SK-N-SH (cell line): ENCODE data around the gene TNNT3. TPM values are rescaled to one million over a fixed set of nuclear protein-coding genes. Genes with fewer than 3 reads are reported as not detected.

ENCODE experiments used
- CTCF ChIA-PET: fragments of 300-600, 350-600 bp; formaldehyde crosslinking; extraction: SDS; loops from one replicate; lab custom pipeline; 2021; lab: Yijun Ruan, JAX
- POLR2A ChIA-PET: fragments of 350-600 bp; sonication (Branson Sonifier 250); formaldehyde crosslinking; extraction: SDS; loops from one replicate; lab custom pipeline; 2020; ENCODE audit warnings: antibody characterized with exemption, inconsistent platforms; lab: Yijun Ruan, JAX
- DNase-seq: peaks from one replicate; pipeline ENCODE4 v3.0.0; 2012
- H2AFZ ChIP-seq: fragments of 200-600 bp; sonication (generic); 2 replicates; pipeline ENCODE4 v1.8.1; 2016; ENCODE audit warnings: antibody characterized with exemption, mild to moderate bottlenecking, low read depth
- H3F3A ChIP-seq: fragments of 200-600 bp; sonication (generic); replicated peaks from 2 replicates; pipeline ENCODE3; 2016; ENCODE audit warnings: antibody characterized with exemption, mild to moderate bottlenecking; ENCODE audit not compliant: insufficient read depth
- H3K27ac ChIP-seq, 2 experiments: fragments of 200-500 bp in 1 of 2; fragments of 200-600 bp in 1 of 2; sonication (Bioruptor generic) in 1 of 2; sonication (generic), shearing (Covaris generic) in 1 of 2; 2 replicates each; pipeline versions ENCODE4 v1.5.1 to v1.6.1; 2014 to 2016; ENCODE audit warnings: low read depth in 2 of 2, inconsistent platforms in 1 of 2, low read length in 1 of 2, mild to moderate bottlenecking in 1 of 2, mixed read lengths in 1 of 2
- H3K27me3 ChIP-seq: fragments of 200-600 bp; sonication (generic), shearing (Covaris generic); 2 replicates; pipeline ENCODE4 v1.6.1; 2016; ENCODE audit warnings: mixed run types; ENCODE audit not compliant: insufficient read depth
- H3K36me3 ChIP-seq, 2 experiments: fragments of 200-500 bp in 1 of 2; fragments of 200-600 bp in 1 of 2; sonication (Bioruptor generic) in 1 of 2; sonication (generic) in 1 of 2; replicated peaks in 1 of 2; 2 replicates each; pipeline versions ENCODE3 to v1.5.1; 2014 to 2016; ENCODE audit warnings: low read length in 1 of 2, mild to moderate bottlenecking in 1 of 2; ENCODE audit not compliant: insufficient read depth in 2 of 2, control insufficient read depth in 1 of 2
- H3K4me1 ChIP-seq, 2 experiments: fragments of 200-500 bp in 1 of 2; fragments of 200-600 bp in 1 of 2; sonication (Bioruptor generic) in 1 of 2; sonication (generic), shearing (Covaris generic) in 1 of 2; 2 replicates each; pipeline versions ENCODE4 v1.5.1 to v1.6.1; 2014 to 2016; ENCODE audit warnings: low read depth in 1 of 2, low read length in 1 of 2, mixed run types in 1 of 2; ENCODE audit not compliant: insufficient read depth in 2 of 2, control insufficient read depth in 1 of 2
- H3K4me2 ChIP-seq: fragments of 200-600 bp; sonication (generic), shearing (Covaris generic); 2 replicates; pipeline ENCODE4 v1.6.1; 2017; ENCODE audit warnings: mixed run types
- H3K4me3 ChIP-seq, 2 experiments: fragments of 200-500 bp in 1 of 2; fragments of 200-600 bp in 1 of 2; sonication (Bioruptor generic) in 1 of 2; sonication (generic), shearing (Covaris generic) in 1 of 2; 2 replicates each; pipeline versions ENCODE4 v1.5.1 to v1.8.1; 2014 to 2016; ENCODE audit warnings: low read depth in 2 of 2, inconsistent platforms in 1 of 2, low read length in 1 of 2, mild to moderate bottlenecking in 1 of 2, mixed read lengths in 1 of 2, moderate library complexity in 1 of 2
- H3K79me2 ChIP-seq: fragments of 200-600 bp; sonication (generic); 2 replicates; pipeline ENCODE4 v1.8.1; 2017; ENCODE audit warnings: mild to moderate bottlenecking; ENCODE audit not compliant: insufficient read depth
- H3K9ac ChIP-seq: fragments of 200-600 bp; sonication (generic); 2 replicates; pipeline ENCODE4 v1.6.1; 2017; ENCODE audit warnings: mixed run types
- H3K9me2 ChIP-seq: fragments of 200-600 bp; sonication (generic); 2 replicates; pipeline ENCODE4 v1.6.1; 2017; ENCODE audit warnings: mixed run types
- H3K9me3 ChIP-seq: fragments of 200-600 bp; sonication (generic); 2 replicates; pipeline ENCODE4 v1.6.1; 2017; ENCODE audit warnings: mixed run types, mild to moderate bottlenecking, moderate library complexity
- H4K20me1 ChIP-seq: fragments of 200-600 bp; sonication (generic); 2 replicates; pipeline ENCODE4 v1.6.1; 2017; ENCODE audit warnings: mild to moderate bottlenecking, mixed run types; ENCODE audit not compliant: insufficient read depth
- ELF1 ChIP-seq: IDR thresholded peaks from 2 replicates; pipeline ENCODE4 v1.4.0; 2012
- EP300 ChIP-seq, 2 experiments: IDR thresholded peaks; 2 replicates each; pipeline versions ENCODE4 v1.4.0 to v1.6.1; 2012; ENCODE audit warnings: borderline replicate concordance in 1 of 2, low read depth in 1 of 2, low read length in 1 of 2
- EZH2phosphoT487 ChIP-seq: fragments of 200-600 bp; sonication (generic); IDR thresholded peaks from 2 replicates; pipeline ENCODE4 v1.6.1; 2017; ENCODE audit warnings: low read depth, mixed run types, mild to moderate bottlenecking, antibody characterized with exemption, moderate library complexity, borderline replicate concordance
- FOSL2 ChIP-seq: IDR thresholded peaks from 2 replicates; pipeline ENCODE4 v1.4.0; 2012; ENCODE audit warnings: low read depth, mild to moderate bottlenecking, moderate library complexity, borderline replicate concordance
- FOXJ3 ChIP-seq: sonication (generic); formaldehyde crosslinking; IDR thresholded peaks from 2 replicates; pipeline ENCODE4 v1.5.1; 2020; ENCODE audit warnings: mild to moderate bottlenecking, missing genetic modification reagents
- GABPA ChIP-seq: IDR thresholded peaks from 2 replicates; pipeline ENCODE4 v1.4.0; 2012; ENCODE audit warnings: low read depth, mild to moderate bottlenecking
- GATA2 ChIP-seq: sonication (generic); formaldehyde crosslinking; IDR thresholded peaks from 2 replicates; pipeline ENCODE4 v1.5.0; 2020; ENCODE audit warnings: mild to moderate bottlenecking, missing genetic modification reagents
- IRF3 ChIP-seq: fragments of 150-350 bp; IDR thresholded peaks from 2 replicates; pipeline ENCODE4 v1.6.1; 2016; ENCODE audit warnings: mild to moderate bottlenecking, low read depth, low read length
- MEF2A ChIP-seq: IDR thresholded peaks from 2 replicates; pipeline ENCODE4 v1.4.0; 2012; ENCODE audit warnings: low read depth, borderline replicate concordance
- MXI1 ChIP-seq: IDR thresholded peaks from 2 replicates; pipeline ENCODE4 v1.6.1; 2012; ENCODE audit warnings: mild to moderate bottlenecking, low read depth, low read length, improper control_type of control experiment
- NRF1 ChIP-seq: IDR thresholded peaks from 2 replicates; pipeline ENCODE4 v1.6.1; 2012; ENCODE audit warnings: low read depth, mild to moderate bottlenecking, low read length
- PBX3 ChIP-seq: IDR thresholded peaks from 2 replicates; pipeline ENCODE4; 2012
- RFX5 ChIP-seq: IDR thresholded peaks from 2 replicates; pipeline ENCODE4 v1.6.1; 2012; ENCODE audit warnings: mild to moderate bottlenecking, improper control_type of control experiment, low read length
- SIN3A ChIP-seq: IDR thresholded peaks from 2 replicates; pipeline ENCODE4 v1.6.1; 2012; ENCODE audit warnings: low read depth, mild to moderate bottlenecking, low read length, moderate library complexity, borderline replicate concordance
- TCF12 ChIP-seq: IDR thresholded peaks from 2 replicates; pipeline ENCODE4 v1.4.0; 2012
- WGBS: methylation state at CpG from one replicate; pipeline ENCODE4 v1.1.6; 2017; ENCODE audit warnings: low lambda C conversion rate; 5-methylcytosine and 5-hydroxymethylcytosine counted together
- polyA plus RNA-seq, 3 experiments: library from polyadenylated mRNA; depleted of rRNA; stranded (reverse); fragments of >200 nt; gene quantifications; 2 replicates each; pipeline ENCODE4 v1.2.3, GENCODE V29; 2012
- TF ChIP-seq, protein P1 (sequence below): IDR thresholded peaks from 2 replicates; pipeline ENCODE4 v1.6.1; 2012; ENCODE audit warnings: mild to moderate bottlenecking, low read depth, low read length, moderate library complexity
- TF ChIP-seq, protein P2 (sequence below): IDR thresholded peaks from 2 replicates; pipeline ENCODE4 v1.4.0; 2012; ENCODE audit warnings: low read depth, borderline replicate concordance
- TF ChIP-seq, protein P3 (sequence below): IDR thresholded peaks from 2 replicates; pipeline ENCODE4 v1.4.0; 2012; ENCODE audit warnings: low read depth
- TF ChIP-seq, protein P4 (sequence below): fragments of 150-350 bp; IDR thresholded peaks from 2 replicates; pipeline ENCODE4 v1.6.1; 2017; ENCODE audit warnings: antibody characterized with exemption, low read length, low read depth, borderline replicate concordance

TNNT3 gene
- polyA plus RNA-seq, 1 of the 3 experiments (the other 2 are of a cell fraction): not detected

- TF ChIP-seq MEF2A (no peak), IRF3 (no peak), RFX5 (no peak)
These were observed 50.3 kb downstream of the TNNT3 start (continued) for GRCh38 chr11:1969776-1970175.

DNA sequence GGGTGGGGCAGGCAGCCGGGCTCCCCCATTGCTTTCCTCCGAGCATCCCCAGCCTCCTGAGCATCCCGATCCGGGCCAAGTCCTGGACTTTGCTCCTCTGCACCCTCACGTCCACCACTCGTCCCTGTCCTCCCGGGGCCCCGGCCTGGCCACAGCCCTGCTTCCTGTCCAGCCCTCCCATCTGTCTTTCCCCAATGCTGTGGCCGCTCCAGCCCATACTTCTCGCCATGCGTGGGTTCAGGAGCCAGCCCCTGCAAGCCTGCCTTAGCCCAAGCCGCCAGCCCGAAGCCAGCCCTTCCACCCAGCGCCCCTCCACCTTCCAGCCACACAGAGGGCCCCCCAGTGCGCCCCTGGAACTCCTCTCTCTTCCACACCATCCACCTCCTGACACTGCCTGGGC is 51.5 kb downstream of the TNNT3 start:
- no peak overlapping the region for H3K4me3 ChIP-seq
- no peaks in the 10 kb centered on the region for H3K79me2 ChIP-seq
- no peak overlapping the region for H2AFZ ChIP-seq
- WGBS: 73% methylated on average over 10 of the region's 15 CpGs
- H3K27me3 ChIP-seq: no peaks in the 10 kb centered on the region
- H3K9me3 ChIP-seq: no peaks in the 10 kb centered on the region
- no peak overlapping the region for H3K4me2 ChIP-seq
- no peaks in the 10 kb centered on the region for H3K9me2 ChIP-seq
- H3F3A ChIP-seq: no peaks in the 10 kb centered on the region
- H3K4me1 ChIP-seq: no peaks in the 10 kb centered on the region
- TF ChIP-seq FOXJ3 (CRISPR knock-in tag) (no peak), PBX3 (no peak), SIN3A (no peak), FOSL2 (no peak), EP300 (IDR thresholded peaks at IDR 0.05; ENCODE audit: borderline replicate concordance in 1 of 2, low read depth in 1 of 2, low read length in 1 of 2) (no peak), ELF1 (no peak), NRF1 (no peak), MXI1 (no peak), RFX5 (no peak), GABPA (no peak), GATA2 (CRISPR knock-in tag) (no peak), EZH2phosphoT487 (no peak), TCF12 (no peak)
- TF ChIP-seq, protein P1, sequence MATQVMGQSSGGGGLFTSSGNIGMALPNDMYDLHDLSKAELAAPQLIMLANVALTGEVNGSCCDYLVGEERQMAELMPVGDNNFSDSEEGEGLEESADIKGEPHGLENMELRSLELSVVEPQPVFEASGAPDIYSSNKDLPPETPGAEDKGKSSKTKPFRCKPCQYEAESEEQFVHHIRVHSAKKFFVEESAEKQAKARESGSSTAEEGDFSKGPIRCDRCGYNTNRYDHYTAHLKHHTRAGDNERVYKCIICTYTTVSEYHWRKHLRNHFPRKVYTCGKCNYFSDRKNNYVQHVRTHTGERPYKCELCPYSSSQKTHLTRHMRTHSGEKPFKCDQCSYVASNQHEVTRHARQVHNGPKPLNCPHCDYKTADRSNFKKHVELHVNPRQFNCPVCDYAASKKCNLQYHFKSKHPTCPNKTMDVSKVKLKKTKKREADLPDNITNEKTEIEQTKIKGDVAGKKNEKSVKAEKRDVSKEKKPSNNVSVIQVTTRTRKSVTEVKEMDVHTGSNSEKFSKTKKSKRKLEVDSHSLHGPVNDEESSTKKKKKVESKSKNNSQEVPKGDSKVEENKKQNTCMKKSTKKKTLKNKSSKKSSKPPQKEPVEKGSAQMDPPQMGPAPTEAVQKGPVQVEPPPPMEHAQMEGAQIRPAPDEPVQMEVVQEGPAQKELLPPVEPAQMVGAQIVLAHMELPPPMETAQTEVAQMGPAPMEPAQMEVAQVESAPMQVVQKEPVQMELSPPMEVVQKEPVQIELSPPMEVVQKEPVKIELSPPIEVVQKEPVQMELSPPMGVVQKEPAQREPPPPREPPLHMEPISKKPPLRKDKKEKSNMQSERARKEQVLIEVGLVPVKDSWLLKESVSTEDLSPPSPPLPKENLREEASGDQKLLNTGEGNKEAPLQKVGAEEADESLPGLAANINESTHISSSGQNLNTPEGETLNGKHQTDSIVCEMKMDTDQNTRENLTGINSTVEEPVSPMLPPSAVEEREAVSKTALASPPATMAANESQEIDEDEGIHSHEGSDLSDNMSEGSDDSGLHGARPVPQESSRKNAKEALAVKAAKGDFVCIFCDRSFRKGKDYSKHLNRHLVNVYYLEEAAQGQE: no peak
- TF ChIP-seq, protein P2, sequence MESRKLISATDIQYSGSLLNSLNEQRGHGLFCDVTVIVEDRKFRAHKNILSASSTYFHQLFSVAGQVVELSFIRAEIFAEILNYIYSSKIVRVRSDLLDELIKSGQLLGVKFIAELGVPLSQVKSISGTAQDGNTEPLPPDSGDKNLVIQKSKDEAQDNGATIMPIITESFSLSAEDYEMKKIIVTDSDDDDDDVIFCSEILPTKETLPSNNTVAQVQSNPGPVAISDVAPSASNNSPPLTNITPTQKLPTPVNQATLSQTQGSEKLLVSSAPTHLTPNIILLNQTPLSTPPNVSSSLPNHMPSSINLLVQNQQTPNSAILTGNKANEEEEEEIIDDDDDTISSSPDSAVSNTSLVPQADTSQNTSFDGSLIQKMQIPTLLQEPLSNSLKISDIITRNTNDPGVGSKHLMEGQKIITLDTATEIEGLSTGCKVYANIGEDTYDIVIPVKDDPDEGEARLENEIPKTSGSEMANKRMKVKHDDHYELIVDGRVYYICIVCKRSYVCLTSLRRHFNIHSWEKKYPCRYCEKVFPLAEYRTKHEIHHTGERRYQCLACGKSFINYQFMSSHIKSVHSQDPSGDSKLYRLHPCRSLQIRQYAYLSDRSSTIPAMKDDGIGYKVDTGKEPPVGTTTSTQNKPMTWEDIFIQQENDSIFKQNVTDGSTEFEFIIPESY: no peak
- TF ChIP-seq, protein P3, sequence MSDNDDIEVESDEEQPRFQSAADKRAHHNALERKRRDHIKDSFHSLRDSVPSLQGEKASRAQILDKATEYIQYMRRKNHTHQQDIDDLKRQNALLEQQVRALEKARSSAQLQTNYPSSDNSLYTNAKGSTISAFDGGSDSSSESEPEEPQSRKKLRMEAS: no peak
- TF ChIP-seq, protein P4, sequence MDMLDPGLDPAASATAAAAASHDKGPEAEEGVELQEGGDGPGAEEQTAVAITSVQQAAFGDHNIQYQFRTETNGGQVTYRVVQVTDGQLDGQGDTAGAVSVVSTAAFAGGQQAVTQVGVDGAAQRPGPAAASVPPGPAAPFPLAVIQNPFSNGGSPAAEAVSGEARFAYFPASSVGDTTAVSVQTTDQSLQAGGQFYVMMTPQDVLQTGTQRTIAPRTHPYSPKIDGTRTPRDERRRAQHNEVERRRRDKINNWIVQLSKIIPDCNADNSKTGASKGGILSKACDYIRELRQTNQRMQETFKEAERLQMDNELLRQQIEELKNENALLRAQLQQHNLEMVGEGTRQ: no peak
- H3K36me3 ChIP-seq: no peaks in the 10 kb centered on the region
- no peak overlapping the region; a peak in 1 of 4 replicates for H3K27ac ChIP-seq
- ChIA-PET POLR2A (no interaction called here), CTCF (interaction anchor here (5.2 kb wide), 1 partner anchor 16 kb away, joined by 36 read pairs; no protein-coding TSS in a partner anchor)
- H3K9ac ChIP-seq: no peak overlapping the region
- no peak for DNase-seq
- no peaks in the 10 kb centered on the region for H4K20me1 ChIP-seq
